GM21825 (cell line): ENCODE data around the gene PTRHD1.
A peak's percentile ranks its signal among the peaks of the same experiment; 100 is the strongest.
"Not testable (repeated sequence)": the region's sequence is repeated elsewhere in the genome, so short reads cannot be mapped to it uniquely, and the experiment has no call there.

Source experiments
- ATAC-seq: cut with Tn5 transposase; IDR thresholded peaks from one replicate; pipeline ENCODE4 v1.9.1; 2021; ENCODE audit warnings: mild to moderate bottlenecking, moderate library complexity; ENCODE audit not compliant: unreplicated experiment

The PTRHD1 gene

DNA sequence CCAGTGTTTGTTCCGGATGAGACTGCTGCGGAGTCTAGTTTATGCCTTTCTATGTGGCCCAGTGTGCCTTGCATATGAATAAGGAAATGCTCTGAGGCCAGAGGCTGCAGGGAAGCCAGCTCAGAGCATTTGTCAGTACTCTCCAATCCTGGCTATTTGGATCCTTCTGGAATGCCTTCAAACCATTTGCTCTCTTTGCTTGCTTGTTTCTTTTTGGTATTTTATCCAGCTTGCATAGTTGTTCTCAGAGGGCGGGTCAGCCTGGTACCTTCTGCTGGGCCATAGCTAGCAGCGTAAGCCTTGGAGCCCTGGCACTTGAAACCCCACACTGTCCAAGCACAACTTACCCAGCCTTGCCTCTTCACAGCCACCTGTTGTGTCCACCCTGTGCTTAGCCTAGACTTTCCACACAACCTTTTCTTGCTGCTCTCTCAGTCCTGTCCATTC is 20.5 kb upstream of the PTRHD1 start:
- no peak for ATAC-seq

DNA sequence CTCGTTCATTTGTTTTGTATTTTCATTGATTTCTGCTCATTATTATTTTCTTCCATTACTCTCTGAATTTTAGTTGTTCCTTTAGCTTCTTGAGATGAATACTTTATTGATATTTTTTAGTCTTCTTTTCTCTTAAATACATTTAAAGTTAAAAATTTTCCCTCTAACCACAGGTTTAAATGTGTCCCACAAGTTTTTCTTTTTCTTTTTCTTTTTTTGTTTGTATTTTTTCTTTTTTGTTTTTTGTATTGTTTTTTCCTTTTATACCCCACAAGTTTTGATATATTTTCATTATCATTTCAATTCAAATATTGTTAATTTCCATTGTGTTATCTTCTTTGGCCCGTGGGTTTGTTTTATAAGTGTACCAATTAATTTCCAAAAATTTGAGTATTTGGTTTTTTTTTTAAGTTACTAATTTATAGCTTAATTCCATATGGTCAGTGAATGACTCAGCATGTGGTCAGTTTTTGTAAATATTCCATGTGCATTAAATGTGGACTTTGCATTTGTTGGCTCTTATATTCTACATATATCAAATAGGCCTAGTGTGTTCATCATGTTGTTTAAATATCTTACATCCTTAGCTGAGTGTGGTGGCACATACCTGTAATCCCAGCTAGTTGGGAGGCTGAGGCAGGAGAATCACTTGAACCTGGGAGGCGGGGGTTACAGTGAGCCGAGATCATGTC is 16.3 kb upstream of the PTRHD1 start:
- no peak for ATAC-seq

- ATAC-seq = no peak
Observed at GRCh38 chr2:24806661-24807036, 13.5 kb upstream of the PTRHD1 start.

GRCh38 chr2:24805811-24806660 is 12.8 kb upstream of the PTRHD1 start:
- ATAC-seq = not testable (repeated sequence)

GRCh38 chr2:24800487-24800886 is 7.3 kb upstream of the PTRHD1 start:
- ATAC-seq = not testable (repeated sequence)

GRCh38 chr2:24797644-24798043 is 4.5 kb upstream of the PTRHD1 start:
- ATAC-seq = no peak

DNA sequence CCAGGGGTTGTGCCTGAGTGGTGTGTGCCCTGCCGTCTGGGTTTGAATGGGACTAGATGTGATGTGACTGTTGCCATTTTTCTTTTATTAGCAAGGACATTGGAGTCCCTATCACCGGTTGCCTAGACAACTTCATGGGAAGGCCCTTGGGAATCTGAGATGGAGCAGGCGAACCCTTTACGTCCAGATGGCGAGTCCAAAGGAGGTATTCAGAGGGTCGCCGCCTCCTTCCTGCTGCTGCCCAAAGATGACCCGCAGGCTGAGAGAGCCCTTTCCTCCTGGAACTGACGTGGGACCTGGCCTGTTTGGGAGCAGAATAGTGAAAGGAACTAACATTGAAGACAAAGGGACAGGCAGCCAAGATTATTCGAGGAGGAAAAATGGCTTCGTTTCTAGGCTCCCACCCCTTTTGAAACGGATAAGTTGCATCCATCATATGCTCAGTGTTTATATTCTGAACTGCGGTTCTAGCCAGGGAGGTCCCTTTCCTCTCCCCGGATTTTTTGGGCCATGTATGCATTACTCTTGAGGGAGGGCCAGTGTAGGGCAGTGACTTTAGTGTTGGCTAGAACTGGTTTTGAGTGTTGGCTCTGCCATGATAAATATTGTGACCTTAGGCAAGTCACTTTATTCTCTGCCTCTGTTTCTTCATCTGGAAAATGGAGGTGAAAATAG is 707 bp upstream of the PTRHD1 start:
- no peak for ATAC-seq

DNA sequence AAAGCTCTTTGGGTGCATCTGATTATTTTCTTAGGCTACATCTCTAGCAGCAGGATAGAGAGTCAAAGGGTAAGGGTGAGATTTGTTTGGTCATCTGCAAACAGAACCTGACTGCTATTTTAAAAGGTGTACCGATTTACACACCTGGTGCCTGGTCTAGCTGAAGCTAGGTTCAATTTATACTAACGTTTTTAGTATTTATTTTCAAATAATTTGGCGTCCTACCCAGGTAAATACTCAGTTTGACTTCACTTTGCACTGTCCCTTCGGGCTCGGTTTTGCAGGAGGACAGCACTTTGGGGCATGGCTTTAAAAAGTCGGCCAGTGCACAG is 683 bp downstream of the PTRHD1 start:
- peak; percentile 2 for ATAC-seq

GRCh38 chr2:24791452-24791851 is 1.7 kb downstream of the PTRHD1 start:
- ATAC-seq = no peak

DNA sequence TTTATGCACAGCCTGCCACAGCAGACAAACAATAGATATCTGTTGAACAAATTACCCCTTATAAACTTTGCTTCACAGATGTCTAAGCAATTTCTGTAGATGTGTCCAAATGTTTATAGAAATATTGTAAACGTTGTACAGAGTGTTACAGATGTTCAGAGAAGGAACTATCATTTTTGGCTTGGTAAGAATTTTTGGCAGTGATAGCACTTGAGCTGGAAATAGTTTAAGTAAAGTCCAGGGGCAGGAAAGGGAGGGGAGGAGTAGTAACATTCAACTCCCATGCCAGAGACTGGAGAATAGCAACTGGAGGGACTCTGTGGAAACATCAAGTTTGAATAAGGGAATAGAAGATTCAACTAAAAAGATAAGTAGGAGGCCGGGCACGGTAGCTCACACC is 4.4 kb downstream of the PTRHD1 start:
- ATAC-seq = no peak

- no peak for ATAC-seq
Observed at GRCh38 chr2:24787532-24787931, 5.7 kb downstream of the PTRHD1 start.

- ATAC-seq = peak; percentile 70
Observed at GRCh38 chr2:24785671-24786321, 7.4 kb downstream of the PTRHD1 start.

DNA sequence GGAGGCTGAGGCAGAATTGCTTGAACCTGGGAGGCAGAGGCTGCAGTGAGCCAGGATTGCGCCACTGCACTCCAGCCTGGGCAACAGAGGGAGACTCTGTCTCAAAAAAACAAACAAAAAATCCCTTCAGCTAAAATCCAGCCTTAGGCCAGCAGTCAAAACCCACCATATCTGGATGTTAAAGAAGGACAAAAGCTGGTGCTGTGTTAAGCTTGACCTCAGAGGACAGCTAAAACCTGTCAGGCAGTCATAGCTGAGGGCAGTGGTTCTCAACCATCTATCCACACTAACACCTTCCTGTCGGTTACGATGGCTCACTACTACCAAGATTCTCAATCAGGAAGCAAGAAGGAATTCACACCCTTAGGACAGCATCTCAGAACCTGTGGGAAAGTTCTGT is 9.6 kb downstream of the PTRHD1 start:
- ATAC-seq = no peak

DNA sequence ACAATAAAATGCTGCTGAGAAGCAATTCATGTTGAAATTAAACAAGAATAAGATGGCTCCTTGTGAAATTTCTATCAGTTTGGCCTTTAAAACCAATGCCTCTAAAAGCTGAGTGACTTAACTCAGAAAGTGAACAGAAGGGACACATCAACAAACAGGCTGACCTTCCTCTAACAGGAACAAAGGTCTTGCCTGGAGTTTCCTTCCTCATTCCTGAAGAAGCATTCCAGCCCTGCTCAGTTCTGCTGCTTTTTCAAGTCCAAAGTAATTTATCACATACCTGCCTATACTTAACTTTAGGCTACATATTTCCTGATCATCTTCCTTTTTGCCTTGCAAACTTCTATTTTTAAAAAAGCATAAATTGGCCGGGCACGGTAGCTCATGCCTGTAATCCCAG is 14.1 kb downstream of the PTRHD1 start:
- no peak for ATAC-seq

DNA sequence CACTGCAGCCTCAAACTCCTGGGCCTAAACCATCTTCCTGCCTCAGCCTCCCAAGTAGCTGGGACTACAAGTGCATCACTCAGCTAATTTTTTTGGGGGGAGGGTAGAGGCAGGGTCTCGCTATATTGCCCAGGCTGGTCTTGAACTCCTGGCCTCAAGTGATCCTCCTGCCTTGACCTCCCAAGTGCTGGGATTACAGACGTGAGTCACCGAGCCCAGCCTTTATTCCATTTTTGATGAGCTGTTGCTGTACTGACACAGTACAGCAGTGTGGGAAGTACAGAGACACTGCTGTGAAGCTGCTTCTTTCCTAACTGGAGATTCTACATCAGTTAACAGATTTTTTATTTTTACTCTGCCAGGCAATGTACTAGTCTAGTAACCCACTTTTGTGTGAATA is 18.8 kb downstream of the PTRHD1 start:
- ATAC-seq = no peak

DNA sequence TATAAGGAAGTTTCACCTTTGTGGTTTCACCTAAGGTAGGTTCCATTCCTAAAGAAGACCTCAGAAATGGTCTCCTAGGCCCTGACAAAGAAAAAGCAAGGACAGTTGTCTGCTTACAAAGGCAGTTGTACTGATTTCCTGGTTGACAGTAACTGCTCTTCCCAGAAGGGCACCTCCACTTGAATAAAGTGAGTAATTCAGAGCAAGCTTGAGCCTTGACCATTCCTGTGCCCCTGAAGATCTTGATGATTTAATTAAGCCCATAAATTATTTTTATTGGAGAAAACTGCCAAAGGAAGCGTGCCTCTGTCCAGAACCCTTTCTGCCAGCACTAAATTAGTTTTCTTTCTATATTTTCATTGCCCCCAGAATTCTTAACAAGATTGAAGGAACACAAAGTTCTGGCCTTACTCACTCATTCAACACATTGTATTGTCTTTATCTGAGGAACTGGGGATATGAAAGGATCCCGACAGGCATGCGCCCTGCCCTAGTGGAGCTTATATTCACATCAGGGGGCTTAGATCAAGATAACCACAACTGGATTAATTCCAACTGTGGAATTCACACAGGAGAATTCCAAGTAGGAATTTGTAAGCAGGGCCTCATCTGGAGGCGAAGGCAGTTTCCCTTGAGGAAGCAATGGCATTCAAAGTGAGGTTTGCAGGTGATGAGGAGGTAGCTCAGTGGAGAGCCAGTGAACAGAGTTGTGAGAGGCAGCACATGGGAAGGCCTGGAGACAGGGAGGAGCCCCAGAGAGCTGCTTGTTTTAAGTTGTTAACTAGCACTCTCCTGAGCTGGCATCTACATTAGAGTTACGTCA is 21.2 kb downstream of the PTRHD1 start:
- ATAC-seq = no peak

- no peak for ATAC-seq
Observed at GRCh38 chr2:24771061-24771460, 22.1 kb downstream of the PTRHD1 start.

DNA sequence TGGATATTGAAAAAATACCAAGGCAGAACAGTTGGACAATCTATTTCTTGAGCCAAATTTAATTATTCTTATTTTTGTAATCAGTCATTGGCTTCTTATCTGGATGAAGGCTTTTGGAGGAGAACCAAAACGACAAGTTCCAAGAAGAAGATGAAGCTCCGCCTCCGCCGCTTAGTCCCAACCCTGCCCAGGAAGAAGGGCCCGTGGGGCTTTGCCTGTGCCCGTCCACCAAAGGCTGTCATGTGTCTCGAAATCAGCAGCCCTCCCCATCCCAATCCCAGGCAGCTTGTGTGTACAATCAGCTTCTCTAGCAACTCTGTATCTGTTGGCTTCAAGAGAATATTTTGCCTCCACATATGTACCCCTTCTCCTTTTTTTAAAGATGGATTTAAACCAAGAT is 24.6 kb downstream of the PTRHD1 start:
- no peak for ATAC-seq

- no peak for ATAC-seq
Observed at GRCh38 chr2:24768013-24768412, 25.2 kb downstream of the PTRHD1 start.

DNA sequence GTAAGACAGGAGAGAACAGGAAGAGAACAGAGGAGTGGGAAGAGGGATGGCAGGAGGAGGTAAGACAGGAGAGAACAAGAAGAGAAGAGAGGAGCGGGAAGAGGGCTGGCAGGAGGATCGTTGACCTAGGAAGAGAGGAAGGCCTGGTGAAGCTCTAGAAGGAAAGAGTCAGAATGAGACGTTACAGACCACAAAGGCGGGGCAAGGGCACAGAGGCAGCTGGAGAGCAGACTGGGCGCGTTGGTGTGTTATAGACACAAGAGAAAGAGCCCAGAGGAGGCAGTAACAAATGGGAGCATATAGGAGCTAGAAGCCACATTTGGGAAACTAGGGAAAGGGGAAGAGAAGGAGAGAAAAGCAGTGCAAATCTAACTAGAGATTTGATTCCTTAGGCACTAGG is 26.6 kb downstream of the PTRHD1 start:
- no peak for ATAC-seq

GRCh38 chr2:24763843-24764242 is 29.3 kb downstream of the PTRHD1 start:
- no peak for ATAC-seq
